Natural killer cell (primary cell): Measurements from ENCODE around the gene TNRC6A. TPM values are rescaled to one million over a fixed set of nuclear protein-coding genes. Genes with fewer than 3 reads are reported as not detected.

Experiments
- ATAC-seq, 3 donors: fragments of 150-1000 bp in 2 of 3; fragments of 200-7000 bp in 1 of 3; cut with Tn5 transposase; 1 replicate in 1 of 3; 2 replicates in 2 of 3; pipeline ENCODE4 v1.10.0; 2021; ENCODE audit warnings: mild to moderate bottlenecking in 2 of 3, moderate library complexity in 2 of 3
- DNase-seq, 2 donors: peaks; one replicate each; pipeline versions ENCODE4 v3.0.0 to v3.0.0-alpha.2; 2013 to 2021; ENCODE audit warnings: mixed read lengths in 1 of 2
- H3K27ac ChIP-seq: one replicate; pipeline ENCODE4 v1.5.1; 2013; ENCODE audit warnings: mild to moderate bottlenecking, low read length
- H3K27me3 ChIP-seq: one replicate; pipeline ENCODE4 v1.6.1; 2013; ENCODE audit warnings: low read length; ENCODE audit not compliant: control insufficient read depth, insufficient read depth
- H3K36me3 ChIP-seq: one replicate; pipeline ENCODE4 v1.6.1; 2013; ENCODE audit warnings: low read length; ENCODE audit not compliant: control insufficient read depth, insufficient read depth
- H3K4me1 ChIP-seq: one replicate; pipeline ENCODE4 v1.6.1; 2013; ENCODE audit warnings: low read length; ENCODE audit not compliant: control insufficient read depth, insufficient read depth
- H3K4me3 ChIP-seq: one replicate; pipeline ENCODE4 v1.5.1; 2013; ENCODE audit warnings: low read length
- H3K9me3 ChIP-seq: one replicate; pipeline ENCODE4 v1.6.1; 2013; ENCODE audit warnings: low read length; ENCODE audit not compliant: control insufficient read depth, insufficient read depth
- H3K27ac Mint-ChIP-seq, 2 donors: one replicate each; pipeline ENCODE4 v1.8.0; 2022; ENCODE audit warnings: mild to moderate bottlenecking in 2 of 2, mixed read lengths in 2 of 2, moderate library complexity in 1 of 2
- H3K27me3 Mint-ChIP-seq, 2 donors: one replicate each; pipeline ENCODE4 v1.8.0; 2022; ENCODE audit warnings: low read depth in 2 of 2, mixed read lengths in 2 of 2
- H3K36me3 Mint-ChIP-seq: one replicate; pipeline ENCODE4 v1.8.0; 2022; ENCODE audit warnings: mixed read lengths
- H3K4me1 Mint-ChIP-seq, 2 donors: one replicate each; pipeline ENCODE4 v1.8.0; 2022; ENCODE audit warnings: mixed read lengths in 2 of 2
- H3K4me3 Mint-ChIP-seq: one replicate; pipeline ENCODE4 v1.8.0; 2022; ENCODE audit warnings: mild to moderate bottlenecking, moderate library complexity, mixed read lengths
- H3K9me3 Mint-ChIP-seq, 2 donors: one replicate each; pipeline ENCODE4 v1.8.0; 2022; ENCODE audit warnings: mixed read lengths in 2 of 2
- CTCF ChIP-seq: fragments of 200-600 bp; IDR thresholded peaks from one replicate; pipeline ENCODE4 v1.8.0; 2022; ENCODE audit warnings: antibody characterized with exemption
- WGBS: methylation state at CpG from one replicate; pipeline ENCODE4 v1.1.7; 2013; ENCODE audit warnings: missing lambda C conversion rate; ENCODE audit not compliant: insufficient coverage; 5-methylcytosine and 5-hydroxymethylcytosine counted together
- intact Hi-C: fragments of 100-400 bp; cut with micrococcal nuclease; formaldehyde crosslinking; loops from one replicate; pipeline ENCODE4 v1.14.2; 2022
- total RNA-seq, 4 donors: library from RNA; stranded (reverse); fragments of 120-200 nt in 1 of 4; gene quantifications; one replicate each; pipeline versions ENCODE4 v1.2.3 to v1.2.4, GENCODE V29; 2013 to 2022

Gene TNRC6A
- total RNA-seq, 3 donors from 2014 or later (not counting 1 experiment from before 2014, with no cell fraction given): 53.9 to 68.5 (median 66.3) TPM

DNA sequence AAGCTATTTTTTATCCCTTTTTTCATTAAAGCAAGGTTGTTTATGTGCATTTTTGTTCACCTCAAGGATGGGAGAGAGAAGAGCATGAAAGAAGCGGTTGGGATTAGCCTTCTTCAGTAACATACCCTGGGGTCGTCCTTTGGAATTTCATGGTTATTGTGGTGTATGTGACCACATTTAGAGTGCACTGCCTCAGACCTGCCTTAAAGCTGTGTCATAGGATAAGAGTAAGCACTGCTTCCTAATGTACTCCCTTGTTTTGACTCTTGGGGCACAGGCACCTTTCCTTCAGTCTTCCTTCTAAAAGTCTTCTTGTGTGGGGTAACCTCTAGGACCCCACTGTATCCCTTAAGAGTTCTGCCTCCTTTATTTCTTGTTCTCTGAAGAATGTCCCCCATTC is 28.9 kb downstream of the TNRC6A start:
- Mint-ChIP-seq H3K4me1 (peaks cover 18 to 23% of the 10 kb centered on the region in 2 donors), H3K9me3 (no peaks in the 10 kb centered on the region), H3K27ac (no peak overlapping the region), H3K27me3 (no peaks in the 10 kb centered on the region), H3K36me3 (no peaks in the 10 kb centered on the region), H3K4me3 (no peak overlapping the region)
- Histone ChIP-seq H3K4me1 (no peaks in the 10 kb centered on the region), H3K27me3 (no peaks in the 10 kb centered on the region), H3K36me3 (peaks cover 15% of the 10 kb centered on the region), H3K4me3 (no peak overlapping the region), H3K27ac (no peak overlapping the region), H3K9me3 (no peaks in the 10 kb centered on the region)
- no peak for TF ChIP-seq CTCF
- DNase-seq (no peak), ATAC-seq (no peak)
- intact Hi-C loops: no loop called here
- WGBS: 91% methylated on average over 2 of the region's 2 CpGs

GRCh38 chr16:24759006-24759405 is 29.6 kb downstream of the TNRC6A start:
- Histone ChIP-seq H3K36me3 (peaks cover 15% of the 10 kb centered on the region), H3K27me3 (no peaks in the 10 kb centered on the region), H3K4me1 (no peaks in the 10 kb centered on the region), H3K4me3 (no peak overlapping the region), H3K9me3 (no peaks in the 10 kb centered on the region), H3K27ac (no peak overlapping the region)
- H3K36me3 Mint-ChIP-seq: no peaks in the 10 kb centered on the region
- no peak overlapping the region for H3K4me3 Mint-ChIP-seq
- no peak overlapping the region for H3K27ac Mint-ChIP-seq
- H3K4me1 Mint-ChIP-seq: peaks cover 17 to 23% of the 10 kb centered on the region in 2 donors
- DNase-seq: no peak
- intact Hi-C loops: no loop called here
- no peaks in the 10 kb centered on the region for H3K27me3 Mint-ChIP-seq
- 100% methylated on average over 2 of the region's 2 CpGs for WGBS
- no peak for TF ChIP-seq CTCF
- no peak for ATAC-seq
- H3K9me3 Mint-ChIP-seq: no peaks in the 10 kb centered on the region

GRCh38 chr16:24761526-24761925 is 32.1 kb downstream of the TNRC6A start:
- H3K27ac Mint-ChIP-seq: no peak overlapping the region

More at GRCh38 chr16:24761526-24761925, 32.1 kb downstream of the TNRC6A start:
- Mint-ChIP-seq H3K9me3 (no peaks in the 10 kb centered on the region), H3K27me3 (no peaks in the 10 kb centered on the region), H3K36me3 (no peaks in the 10 kb centered on the region), H3K4me3 (no peak overlapping the region), H3K4me1 (peaks cover 5 to 8% of the 10 kb centered on the region in 2 donors)
- Histone ChIP-seq H3K36me3 (peaks cover 18% of the 10 kb centered on the region), H3K27me3 (no peaks in the 10 kb centered on the region), H3K4me3 (no peak overlapping the region), H3K4me1 (no peaks in the 10 kb centered on the region), H3K9me3 (no peaks in the 10 kb centered on the region), H3K27ac (no peak overlapping the region)
- TF ChIP-seq CTCF: no peak
- WGBS: 93% methylated on average over 3 of the region's 6 CpGs
- DNase-seq (no peak), ATAC-seq (no peak)
- intact Hi-C loops: no loop called here
